NCI-H1092 (cell line): ENCODE measurements around the gene AQP9.
A peak's percentile ranks its signal among the peaks of the same experiment; 100 is the strongest.
"Not testable (repeated sequence)": the region's sequence is repeated elsewhere in the genome, so short reads cannot be mapped to it uniquely, and the experiment has no call there.

Experiments used
- DNase-seq: peaks from one replicate; lab custom pipeline; 2025; lab: John Stamatoyannopoulos, UW

The AQP9 gene

GRCh38 chr15:58182460-58183163, 44.4 kb downstream of the AQP9 start:
- peak; percentile 3 for DNase-seq

- no peak for DNase-seq
Observed at GRCh38 chr15:58185439-58185838, 47.3 kb downstream of the AQP9 start.

GRCh38 chr15:58189148-58189811, 51.1 kb downstream of the AQP9 start:
- no peak for DNase-seq

GRCh38 chr15:58190419-58190818, 52.2 kb downstream of the AQP9 start:
- DNase-seq: no peak

GRCh38 chr15:58193636-58194035, 55.5 kb downstream of the AQP9 start:
- DNase-seq: not testable (repeated sequence)

- no peak for DNase-seq
Observed at GRCh38 chr15:58200739-58201138, 62.6 kb downstream of the AQP9 start.

- no peak for DNase-seq
Observed at GRCh38 chr15:58201516-58201915, 63.3 kb downstream of the AQP9 start.

- DNase-seq: no peak
Observed at GRCh38 chr15:58203537-58203936, 65.4 kb downstream of the AQP9 start.

- DNase-seq: no peak
Observed at GRCh38 chr15:58206151-58206550, 68.0 kb downstream of the AQP9 start.

- not testable (repeated sequence) for DNase-seq
Observed at GRCh38 chr15:58208217-58208616, 70.0 kb downstream of the AQP9 start.

- DNase-seq: not testable (repeated sequence)
Observed at GRCh38 chr15:58209007-58209481, 70.9 kb downstream of the AQP9 start.

GRCh38 chr15:58210031-58210430, 71.8 kb downstream of the AQP9 start:
- not testable (repeated sequence) for DNase-seq

GRCh38 chr15:58212909-58213526, 74.8 kb downstream of the AQP9 start:
- DNase-seq: no peak

GRCh38 chr15:58213587-58214338, 75.6 kb downstream of the AQP9 start:
- DNase-seq: no peak

- DNase-seq: no peak
Observed at GRCh38 chr15:58214591-58215340, 76.6 kb downstream of the AQP9 start.

GRCh38 chr15:58217460-58217859, 79.3 kb downstream of the AQP9 start:
- no peak for DNase-seq

GRCh38 chr15:58221591-58222241, 83.5 kb downstream of the AQP9 start:
- no peak for DNase-seq

GRCh38 chr15:58222679-58223078, 84.5 kb downstream of the AQP9 start:
- no peak for DNase-seq

GRCh38 chr15:58223432-58223831, 85.3 kb downstream of the AQP9 start:
- DNase-seq: no peak

- no peak for DNase-seq
Observed at GRCh38 chr15:58224068-58224467, 85.9 kb downstream of the AQP9 start.
